Epithelial cell of alveolus of lung (primary cell): ENCODE data around the gene CYP4A11. TPM values are rescaled to one million over a fixed set of nuclear protein-coding genes. Genes with fewer than 3 reads are reported as not detected.

Source experiments
- total RNA-seq: library from RNA; depleted of rRNA; stranded (reverse); fragments of >200 nt; gene quantifications from 2 replicates; pipeline ENCODE4 v1.2.1, GENCODE V29; 2015

Gene CYP4A11, protein sequence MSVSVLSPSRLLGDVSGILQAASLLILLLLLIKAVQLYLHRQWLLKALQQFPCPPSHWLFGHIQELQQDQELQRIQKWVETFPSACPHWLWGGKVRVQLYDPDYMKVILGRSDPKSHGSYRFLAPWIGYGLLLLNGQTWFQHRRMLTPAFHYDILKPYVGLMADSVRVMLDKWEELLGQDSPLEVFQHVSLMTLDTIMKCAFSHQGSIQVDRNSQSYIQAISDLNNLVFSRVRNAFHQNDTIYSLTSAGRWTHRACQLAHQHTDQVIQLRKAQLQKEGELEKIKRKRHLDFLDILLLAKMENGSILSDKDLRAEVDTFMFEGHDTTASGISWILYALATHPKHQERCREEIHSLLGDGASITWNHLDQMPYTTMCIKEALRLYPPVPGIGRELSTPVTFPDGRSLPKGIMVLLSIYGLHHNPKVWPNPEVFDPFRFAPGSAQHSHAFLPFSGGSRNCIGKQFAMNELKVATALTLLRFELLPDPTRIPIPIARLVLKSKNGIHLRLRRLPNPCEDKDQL
- not detected in 2 replicates for total RNA-seq

GRCh38 chr1:46941135-46941694 is at the start of gene CYP4A11:
Gene CYP4A11, minus strand, starts transcription at chr1:46941476. Its CDS starts 43 bp downstream, at chr1:46941433.

Other genes starting within 250 kb of the CYP4A11 start
- gene EFCAB14, start 222.4 kb downstream of the CYP4A11 start, total RNA-seq, result 36.6 and 44.9 TPM in 2 replicates
- gene CYP4B1, start 142.4 kb downstream of the CYP4A11 start, total RNA-seq, result not detected in 2 replicates
- gene CYP4X1, start 82.2 kb upstream of the CYP4A11 start, total RNA-seq, result under 0.01 and 0.32 TPM in 2 replicates
- not detected in 2 replicates for gene CYP4Z1, start 125.8 kb upstream of the CYP4A11 start, total RNA-seq
- not detected in 2 replicates for gene CYP4A22, start 196.0 kb upstream of the CYP4A11 start, total RNA-seq
- not detected in 2 replicates for gene PDZK1IP1, start 248.6 kb upstream of the CYP4A11 start, total RNA-seq